Natural killer cell treated with Interleukin-12 subunit alpha and Interleukin-12 subunit beta and Interleukin-15 and Interleukin-18, amount 100 ng/mL, for 72 hours (primary cell): ENCODE results near the gene SENP2. TPM values are rescaled to one million over a fixed set of nuclear protein-coding genes. Genes with fewer than 3 reads are reported as not detected.
"Not testable (repeated sequence)": the region's sequence is repeated elsewhere in the genome, so short reads cannot be mapped to it uniquely, and the experiment has no call there.

Experiments
- ATAC-seq, 2 donors: fragments of 150-1000 bp; cut with Tn5 transposase in 1 of 2; sonication (Bioruptor Pico), chemical (Tn5 transposase) in 1 of 2; 2 replicates each; pipeline ENCODE4 v1.10.0; 2021
- DNase-seq: peaks from one replicate; pipeline ENCODE4 v3.0.0; 2022; ENCODE audit warnings: low spot score
- H3K27ac Mint-ChIP-seq, 2 donors: 1 replicate in 1 of 2; 2 replicates in 1 of 2; pipeline ENCODE4 v1.8.0; 2022; ENCODE audit warnings: mixed read lengths in 2 of 2, mild to moderate bottlenecking in 1 of 2, moderate library complexity in 1 of 2
- H3K27me3 Mint-ChIP-seq, 2 donors: 1 replicate in 1 of 2; 2 replicates in 1 of 2; pipeline ENCODE4 v1.8.0; 2022; ENCODE audit warnings: mixed read lengths in 2 of 2
- H3K36me3 Mint-ChIP-seq: one replicate; pipeline ENCODE4 v1.8.0; 2022; ENCODE audit warnings: mixed read lengths
- H3K4me1 Mint-ChIP-seq, 2 donors: 1 replicate in 1 of 2; 2 replicates in 1 of 2; pipeline ENCODE4 v1.8.0; 2022; ENCODE audit warnings: low read depth in 2 of 2, mixed read lengths in 2 of 2, mild to moderate bottlenecking in 1 of 2
- H3K4me3 Mint-ChIP-seq: one replicate; pipeline ENCODE4 v1.8.0; 2022; ENCODE audit warnings: mixed read lengths
- H3K9me3 Mint-ChIP-seq: 2 replicates; pipeline ENCODE4 v1.8.0; 2022; ENCODE audit warnings: mixed read lengths
- total RNA-seq, 2 donors: library from RNA; stranded (reverse); gene quantifications; one replicate each; pipeline ENCODE4 v1.2.3, GENCODE V29; 2022

Gene SENP2
- total RNA-seq, 2 donors from 2014 or later = 41.2 to 47.1 TPM

DNA sequence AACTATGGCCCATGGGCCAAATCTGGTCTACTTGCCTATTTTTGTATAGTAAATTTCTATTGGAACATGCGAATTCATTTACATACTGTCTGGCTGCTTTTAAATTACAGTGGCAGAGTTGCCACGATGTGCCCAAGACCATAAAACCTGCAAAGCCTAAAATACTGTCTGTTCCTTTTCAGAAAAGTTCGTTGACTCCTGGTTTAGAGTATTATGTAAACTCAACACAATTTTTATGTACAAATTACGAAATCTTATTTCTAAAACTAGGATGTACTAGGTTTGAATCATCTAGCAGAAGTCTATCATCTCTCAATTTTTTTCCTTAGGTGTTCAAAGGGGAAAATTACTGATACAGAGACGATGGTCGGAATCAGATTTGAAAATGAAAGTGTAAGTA, 26.9 kb downstream of the SENP2 start:
- Mint-ChIP-seq H3K36me3 (peaks cover 22% of the 10 kb centered on the region), H3K4me1 (peaks cover 0 to 6% of the 10 kb centered on the region in 2 donors), H3K27me3 (no peaks in the 10 kb centered on the region), H3K9me3 (no peaks in the 10 kb centered on the region), H3K4me3 (no peak overlapping the region), H3K27ac (no peak overlapping the region)
- ATAC-seq = no peak
- DNase-seq = no peak

GRCh38 chr3:185623939-185624665, 38.0 kb downstream of the SENP2 start:
- Mint-ChIP-seq H3K27ac (no peak overlapping the region), H3K27me3 (no peaks in the 10 kb centered on the region), H3K9me3 (no peaks in the 10 kb centered on the region), H3K36me3 (peaks cover 19% of the 10 kb centered on the region), H3K4me3 (no peak overlapping the region), H3K4me1 (no peaks in the 10 kb centered on the region)
- DNase-seq = no peak
- no peak for ATAC-seq

DNA sequence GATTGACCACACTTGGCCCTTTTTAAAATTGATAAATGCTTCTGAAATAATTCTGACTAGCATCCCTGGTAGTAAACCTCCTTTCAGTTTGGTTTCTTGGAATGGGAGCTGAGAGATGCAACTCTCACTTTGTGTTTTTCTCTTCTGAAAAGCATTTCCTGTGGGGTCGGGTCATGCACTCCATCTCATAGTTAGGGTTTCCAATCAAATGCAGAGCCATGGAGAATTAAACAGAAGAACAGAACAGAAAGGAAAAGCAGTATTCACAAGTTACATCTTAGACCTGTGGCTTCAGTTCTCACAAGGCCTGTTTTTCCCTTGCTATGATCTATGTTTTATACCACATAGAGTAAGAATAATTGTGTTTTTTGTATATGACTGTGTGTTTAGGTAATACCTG, 39.7 kb downstream of the SENP2 start:
- no peaks in the 10 kb centered on the region for H3K27me3 Mint-ChIP-seq
- DNase-seq (no peak), ATAC-seq (peak in 1 of 2 donors; percentile 53)
- H3K9me3 Mint-ChIP-seq = no peaks in the 10 kb centered on the region
- no peak overlapping the region for H3K4me3 Mint-ChIP-seq
- H3K4me1 Mint-ChIP-seq = no peaks in the 10 kb centered on the region
- H3K36me3 Mint-ChIP-seq = peaks cover 22% of the 10 kb centered on the region
- H3K27ac Mint-ChIP-seq = no peak overlapping the region

GRCh38 chr3:185629554-185630181, 43.6 kb downstream of the SENP2 start:
- Mint-ChIP-seq H3K4me1 (no peaks in the 10 kb centered on the region), H3K4me3 (no peak overlapping the region), H3K9me3 (no peaks in the 10 kb centered on the region), H3K27me3 (no peaks in the 10 kb centered on the region), H3K27ac (no peak overlapping the region), H3K36me3 (peaks cover 15% of the 10 kb centered on the region)
- ATAC-seq = no peak
- DNase-seq = no peak

- H3K36me3 Mint-ChIP-seq = peaks cover 12% of the 10 kb centered on the region
Measured at GRCh38 chr3:185630182-185630622, 44.1 kb downstream of the SENP2 start.

GRCh38 chr3:185631108-185631507, 45.0 kb downstream of the SENP2 start:
- no peaks in the 10 kb centered on the region for H3K9me3 Mint-ChIP-seq
- DNase-seq (no peak), ATAC-seq (no peak)
- no peaks in the 10 kb centered on the region for H3K27me3 Mint-ChIP-seq
- peaks cover 12% of the 10 kb centered on the region for H3K36me3 Mint-ChIP-seq
- no peaks in the 10 kb centered on the region for H3K4me1 Mint-ChIP-seq
- H3K4me3 Mint-ChIP-seq = no peak overlapping the region
- H3K27ac Mint-ChIP-seq = no peak overlapping the region

More at GRCh38 chr3:185630182-185630622, 44.1 kb downstream of the SENP2 start:
- H3K4me1 Mint-ChIP-seq = no peaks in the 10 kb centered on the region
- DNase-seq (no peak), ATAC-seq (no peak)
- H3K27ac Mint-ChIP-seq = no peak overlapping the region
- H3K27me3 Mint-ChIP-seq = no peaks in the 10 kb centered on the region
- no peaks in the 10 kb centered on the region for H3K9me3 Mint-ChIP-seq
- H3K4me3 Mint-ChIP-seq = no peak overlapping the region

GRCh38 chr3:185631508-185632206, 45.6 kb downstream of the SENP2 start:
- ATAC-seq (no peak), DNase-seq (no peak)
- Mint-ChIP-seq H3K4me3 (no peak overlapping the region), H3K9me3 (no peaks in the 10 kb centered on the region), H3K36me3 (peaks cover 12% of the 10 kb centered on the region), H3K27ac (no peak overlapping the region), H3K27me3 (no peaks in the 10 kb centered on the region), H3K4me1 (no peaks in the 10 kb centered on the region)

DNA sequence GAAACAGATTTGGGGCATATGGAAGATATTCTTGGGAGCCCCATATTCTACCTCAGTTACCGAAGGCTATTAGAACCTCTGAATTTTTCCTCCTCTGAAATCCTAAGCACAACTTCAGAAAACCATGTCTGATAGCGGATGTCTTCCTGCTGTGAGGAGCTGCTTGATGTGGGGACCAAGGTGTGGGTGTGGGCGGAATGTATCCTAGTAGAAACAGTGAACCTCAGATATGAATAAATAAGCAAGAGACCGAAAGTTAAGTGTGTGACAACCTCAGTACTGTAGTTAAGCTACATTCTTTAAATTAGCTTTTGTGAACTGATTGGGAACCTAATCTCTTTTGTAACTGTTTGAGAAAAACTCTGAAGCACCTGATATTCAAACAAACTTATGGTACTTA, 46.9 kb downstream of the SENP2 start:
- ATAC-seq = no peak
- DNase-seq = no peak
- H3K36me3 Mint-ChIP-seq = peaks cover 5% of the 10 kb centered on the region
- no peak overlapping the region for H3K4me3 Mint-ChIP-seq
- no peak overlapping the region for H3K27ac Mint-ChIP-seq
- H3K27me3 Mint-ChIP-seq = no peaks in the 10 kb centered on the region
- no peaks in the 10 kb centered on the region for H3K9me3 Mint-ChIP-seq
- H3K4me1 Mint-ChIP-seq = no peaks in the 10 kb centered on the region

GRCh38 chr3:185637388-185637787, 51.3 kb downstream of the SENP2 start:
- DNase-seq (no peak), ATAC-seq (no peak)
- H3K27me3 Mint-ChIP-seq = no peaks in the 10 kb centered on the region
- no peak overlapping the region for H3K4me3 Mint-ChIP-seq
- H3K36me3 Mint-ChIP-seq = no peaks in the 10 kb centered on the region
- H3K4me1 Mint-ChIP-seq = no peaks in the 10 kb centered on the region
- no peaks in the 10 kb centered on the region for H3K9me3 Mint-ChIP-seq
- no peak overlapping the region for H3K27ac Mint-ChIP-seq

GRCh38 chr3:185638651-185639050, 52.6 kb downstream of the SENP2 start:
- not testable (repeated sequence) for H3K9me3 Mint-ChIP-seq, H3K36me3 Mint-ChIP-seq, H3K27me3 Mint-ChIP-seq, H3K4me1 Mint-ChIP-seq, ATAC-seq, H3K4me3 Mint-ChIP-seq, H3K27ac Mint-ChIP-seq, DNase-seq

DNA sequence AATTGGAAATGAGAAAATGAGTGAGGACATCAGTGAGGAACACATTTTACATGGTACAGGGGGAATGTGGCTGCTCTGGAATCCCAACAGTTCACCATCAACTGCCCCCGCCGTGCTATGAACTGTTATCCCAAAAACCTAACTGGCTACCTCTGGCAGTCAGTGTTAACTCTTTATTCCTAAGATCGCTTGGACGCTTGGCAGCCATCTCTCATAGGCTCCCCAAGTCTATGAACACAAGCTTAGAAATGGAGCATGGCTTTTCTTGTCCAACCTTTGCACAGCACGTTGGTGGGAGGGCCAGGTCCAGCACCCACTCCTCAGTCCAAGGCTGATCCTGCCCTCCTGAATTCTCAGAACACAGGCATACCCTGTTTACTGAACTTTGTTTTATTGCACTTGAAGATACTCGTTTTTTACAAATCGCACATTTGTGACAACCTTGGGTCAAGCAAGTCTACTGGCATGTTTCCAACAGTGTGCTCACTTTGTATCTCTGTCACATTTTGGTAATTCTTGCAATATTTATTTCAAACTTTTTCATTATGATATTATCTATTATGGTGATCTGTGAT, 53.6 kb downstream of the SENP2 start:
- H3K9me3 Mint-ChIP-seq = no peaks in the 10 kb centered on the region
- no peak overlapping the region for H3K4me3 Mint-ChIP-seq
- ATAC-seq (no peak), DNase-seq (no peak)
- no peaks in the 10 kb centered on the region for H3K27me3 Mint-ChIP-seq
- no peaks in the 10 kb centered on the region for H3K4me1 Mint-ChIP-seq
- no peak overlapping the region for H3K27ac Mint-ChIP-seq
- no peaks in the 10 kb centered on the region for H3K36me3 Mint-ChIP-seq

- H3K27me3 Mint-ChIP-seq = no peaks in the 10 kb centered on the region
- H3K36me3 Mint-ChIP-seq = no peaks in the 10 kb centered on the region
- no peak overlapping the region for H3K27ac Mint-ChIP-seq
- H3K4me3 Mint-ChIP-seq = no peak overlapping the region
- no peaks in the 10 kb centered on the region for H3K4me1 Mint-ChIP-seq
- no peaks in the 10 kb centered on the region for H3K9me3 Mint-ChIP-seq
- no peak for DNase-seq
- no peak for ATAC-seq
Measured at GRCh38 chr3:185640308-185640707, 54.2 kb downstream of the SENP2 start.

DNA sequence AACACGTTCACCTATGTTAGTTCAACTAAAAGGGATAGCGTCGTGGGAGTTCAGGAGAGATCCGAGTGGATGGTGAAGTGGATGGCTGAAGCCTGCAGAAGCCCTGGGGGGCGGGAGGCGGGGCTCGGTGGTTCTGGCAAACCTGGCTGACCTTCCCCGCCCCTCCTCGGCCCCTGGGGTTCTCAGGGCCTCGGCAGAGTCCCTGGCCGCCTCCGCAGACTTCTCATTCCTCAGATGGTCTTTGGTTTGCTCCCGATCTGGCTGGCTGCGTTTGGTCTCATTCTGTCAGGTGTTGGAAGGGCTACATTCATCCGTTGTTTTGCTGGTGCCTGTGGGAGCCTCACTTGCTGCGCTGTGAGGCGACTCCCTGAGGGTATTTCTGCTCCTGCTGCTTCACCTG, 59.1 kb downstream of the SENP2 start:
- H3K4me1 Mint-ChIP-seq, DNase-seq, H3K4me3 Mint-ChIP-seq, ATAC-seq, H3K27me3 Mint-ChIP-seq, H3K9me3 Mint-ChIP-seq, H3K36me3 Mint-ChIP-seq, H3K27ac Mint-ChIP-seq: not testable (repeated sequence)
